HEK293 (cell line): Measurements from ENCODE around the gene UPK1A.

ENCODE experiments used
- ELK4 ChIP-seq: IDR thresholded peaks from 2 replicates; pipeline ENCODE4 v1.6.1; 2011; ENCODE audit warnings: mild to moderate bottlenecking, low read depth, low read length, borderline replicate concordance
- MYNN ChIP-seq: fragments of 450-650 bp; formaldehyde crosslinking; IDR thresholded peaks from 2 replicates; pipeline ENCODE4 v1.5.1; 2016; ENCODE audit warnings: missing biosample characterization, missing genetic modification characterization, borderline replicate concordance
- OSR2 ChIP-seq: fragments of 450-650 bp; formaldehyde crosslinking; IDR thresholded peaks from 2 replicates; pipeline ENCODE4 v1.5.1; 2016; ENCODE audit warnings: missing biosample characterization, missing genetic modification characterization
- PBX3 ChIP-seq: sonication (generic); formaldehyde crosslinking; IDR thresholded peaks from 2 replicates; pipeline ENCODE4 v1.8.1; 2022; ENCODE audit warnings: mild to moderate bottlenecking, moderate library complexity, missing genetic modification reagents
- SCRT2 ChIP-seq: fragments of 450-650 bp; formaldehyde crosslinking; IDR thresholded peaks from 2 replicates; pipeline ENCODE4 v1.5.1; 2016; ENCODE audit warnings: missing biosample characterization, missing genetic modification characterization
- YY2 ChIP-seq: fragments of 450-650 bp; formaldehyde crosslinking; IDR thresholded peaks from 2 replicates; pipeline ENCODE4 v1.5.1; 2016; ENCODE audit warnings: missing biosample characterization, missing genetic modification characterization
- ZBTB20 ChIP-seq: fragments of 450-650 bp; formaldehyde crosslinking; IDR thresholded peaks from 2 replicates; pipeline ENCODE4 v1.5.1; 2016; ENCODE audit warnings: missing biosample characterization, missing genetic modification characterization
- ZFP3 ChIP-seq: fragments of 450-650 bp; formaldehyde crosslinking; IDR thresholded peaks from 2 replicates; pipeline ENCODE4 v1.5.1; 2016; ENCODE audit warnings: low read depth, missing biosample characterization, missing genetic modification characterization
- ZNF146 ChIP-seq: fragments of 450-650 bp; formaldehyde crosslinking; IDR thresholded peaks from 2 replicates; pipeline ENCODE4 v1.5.1; 2016; ENCODE audit warnings: missing biosample characterization, missing genetic modification characterization
- ZNF169 ChIP-seq: fragments of 450-650 bp; formaldehyde crosslinking; IDR thresholded peaks from 2 replicates; pipeline ENCODE4 v1.5.1; 2016; ENCODE audit warnings: missing biosample characterization, missing genetic modification characterization
- ZNF223 ChIP-seq: fragments of 450-650 bp; formaldehyde crosslinking; IDR thresholded peaks from 2 replicates; pipeline ENCODE4 v1.5.1; 2016; ENCODE audit warnings: missing biosample characterization, missing genetic modification characterization
- ZNF23 ChIP-seq: fragments of 450-650 bp; formaldehyde crosslinking; IDR thresholded peaks from 2 replicates; pipeline ENCODE4 v1.5.1; 2016; ENCODE audit warnings: missing biosample characterization, missing genetic modification characterization, borderline replicate concordance
- ZNF24 ChIP-seq: fragments of 450-650 bp; formaldehyde crosslinking; IDR thresholded peaks from 2 replicates; pipeline ENCODE4 v1.5.1; 2016; ENCODE audit warnings: missing biosample characterization, missing genetic modification characterization
- ZNF26 ChIP-seq: fragments of 450-650 bp; formaldehyde crosslinking; IDR thresholded peaks from 2 replicates; pipeline ENCODE4 v1.5.1; 2016; ENCODE audit warnings: missing biosample characterization, missing genetic modification characterization
- ZNF266 ChIP-seq: fragments of 450-650 bp; formaldehyde crosslinking; IDR thresholded peaks from 2 replicates; pipeline ENCODE4 v1.5.1; 2016; ENCODE audit warnings: missing biosample characterization, missing genetic modification characterization, low read depth
- ZNF311 ChIP-seq: fragments of 450-650 bp; formaldehyde crosslinking; IDR thresholded peaks from 2 replicates; pipeline ENCODE4 v1.5.1; 2017; ENCODE audit warnings: missing biosample characterization, missing genetic modification characterization, borderline replicate concordance
- ZNF324 ChIP-seq: fragments of 450-650 bp; formaldehyde crosslinking; IDR thresholded peaks from 2 replicates; pipeline ENCODE4 v1.5.1; 2016; ENCODE audit warnings: missing biosample characterization, missing genetic modification characterization
- ZNF335 ChIP-seq: fragments of 450-650 bp; formaldehyde crosslinking; conservative IDR thresholded peaks from 2 replicates; pipeline ENCODE4 v1.5.1; 2016; ENCODE audit warnings: missing biosample characterization, missing genetic modification characterization
- ZNF350 ChIP-seq: fragments of 450-650 bp; formaldehyde crosslinking; IDR thresholded peaks from 2 replicates; pipeline ENCODE4 v1.5.0; 2017; ENCODE audit warnings: missing biosample characterization, mild to moderate bottlenecking, missing genetic modification characterization
- ZNF529 ChIP-seq: fragments of 450-650 bp; formaldehyde crosslinking; IDR thresholded peaks from 2 replicates; pipeline ENCODE4 v1.5.1; 2017; ENCODE audit warnings: missing genetic modification characterization, missing biosample characterization; ENCODE audit not compliant: insufficient replicate concordance
- ZNF623 ChIP-seq: fragments of 450-650 bp; formaldehyde crosslinking; IDR thresholded peaks from 2 replicates; pipeline ENCODE4 v1.5.1; 2016; ENCODE audit warnings: missing biosample characterization, missing genetic modification characterization
- ZNF624 ChIP-seq: fragments of 450-650 bp; formaldehyde crosslinking; IDR thresholded peaks from 2 replicates; pipeline ENCODE4 v1.5.1; 2017; ENCODE audit warnings: missing biosample characterization, missing genetic modification characterization
- ZNF626 ChIP-seq: fragments of 450-650 bp; sonication (Bioruptor Pico); formaldehyde crosslinking; IDR thresholded peaks from 2 replicates; pipeline ENCODE4 v1.5.1; 2018; ENCODE audit warnings: missing biosample characterization, missing genetic modification characterization, inconsistent platforms
- ZNF692 ChIP-seq: fragments of 450-650 bp; formaldehyde crosslinking; IDR thresholded peaks from 2 replicates; pipeline ENCODE4 v1.5.1; 2016; ENCODE audit warnings: missing biosample characterization, missing genetic modification characterization
- ZNF707 ChIP-seq: fragments of 450-650 bp; formaldehyde crosslinking; IDR thresholded peaks from 2 replicates; pipeline ENCODE4 v1.5.1; 2016; ENCODE audit warnings: missing biosample characterization, missing genetic modification characterization
- ZNF747 ChIP-seq: fragments of 450-650 bp; formaldehyde crosslinking; IDR thresholded peaks from 2 replicates; pipeline ENCODE4 v1.5.1; 2016; ENCODE audit warnings: missing biosample characterization, missing genetic modification characterization
- ZNF76 ChIP-seq: fragments of 450-650 bp; formaldehyde crosslinking; IDR thresholded peaks from 2 replicates; pipeline ENCODE4; 2016; ENCODE audit warnings: low read depth, missing biosample characterization, missing genetic modification characterization, borderline replicate concordance
- ZNF830 ChIP-seq: fragments of 450-650 bp; IDR thresholded peaks from 2 replicates; pipeline ENCODE4 v1.5.0; 2018; ENCODE audit warnings: missing biosample characterization, missing genetic modification characterization, low read depth, mild to moderate bottlenecking, moderate library complexity
- TF ChIP-seq, protein P1 (sequence below): fragments of 450-650 bp; formaldehyde crosslinking; IDR thresholded peaks from 2 replicates; pipeline ENCODE4 v1.5.1; 2017; ENCODE audit warnings: missing biosample characterization, mild to moderate bottlenecking, missing genetic modification characterization, moderate library complexity
- TF ChIP-seq, protein P2 (sequence below): fragments of 450-650 bp; formaldehyde crosslinking; IDR thresholded peaks from 2 replicates; pipeline ENCODE4 v1.5.1; 2017; ENCODE audit warnings: missing biosample characterization, missing genetic modification characterization

Gene UPK1A

DNA sequence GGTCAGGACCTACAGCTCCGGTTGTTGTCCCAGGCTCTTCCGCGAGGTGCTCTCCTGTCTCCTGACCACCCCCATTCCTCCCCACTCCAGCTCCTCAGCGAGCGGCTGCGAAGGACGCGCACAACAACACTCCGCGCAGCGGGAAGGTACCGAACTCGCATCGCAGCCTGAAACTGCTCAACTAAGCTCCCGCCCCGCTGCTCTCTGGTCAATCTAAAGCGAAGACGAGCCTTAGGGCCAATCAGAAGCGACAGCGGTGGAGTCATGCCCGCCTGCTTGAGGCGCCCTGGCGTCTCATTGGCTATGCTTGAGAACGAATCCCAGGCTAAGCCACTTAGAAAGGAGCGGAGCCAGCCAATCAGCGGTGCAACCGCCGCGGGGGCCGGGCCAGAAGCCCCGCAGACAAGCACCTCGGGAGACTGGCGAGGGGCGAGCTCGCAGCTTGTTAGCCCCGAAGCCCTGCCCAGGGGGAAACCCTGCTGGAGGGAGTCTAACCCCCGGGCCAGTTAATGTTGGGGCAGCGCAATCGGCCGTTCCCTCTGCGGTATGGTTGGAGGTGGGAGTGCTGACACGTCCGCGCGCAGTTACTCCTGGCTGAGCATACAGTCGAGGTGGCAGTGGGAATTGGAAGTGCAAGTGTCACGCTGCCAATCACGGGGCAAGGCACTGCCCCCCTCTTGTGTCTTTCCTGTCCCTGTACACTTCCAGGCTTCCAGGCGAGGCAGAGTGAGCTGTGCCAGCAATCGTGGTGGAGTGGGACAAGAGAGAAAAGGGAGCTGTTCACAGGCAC lies 36.1 kb downstream of the UPK1A start (continued):
- TF ChIP-seq, protein P1, sequence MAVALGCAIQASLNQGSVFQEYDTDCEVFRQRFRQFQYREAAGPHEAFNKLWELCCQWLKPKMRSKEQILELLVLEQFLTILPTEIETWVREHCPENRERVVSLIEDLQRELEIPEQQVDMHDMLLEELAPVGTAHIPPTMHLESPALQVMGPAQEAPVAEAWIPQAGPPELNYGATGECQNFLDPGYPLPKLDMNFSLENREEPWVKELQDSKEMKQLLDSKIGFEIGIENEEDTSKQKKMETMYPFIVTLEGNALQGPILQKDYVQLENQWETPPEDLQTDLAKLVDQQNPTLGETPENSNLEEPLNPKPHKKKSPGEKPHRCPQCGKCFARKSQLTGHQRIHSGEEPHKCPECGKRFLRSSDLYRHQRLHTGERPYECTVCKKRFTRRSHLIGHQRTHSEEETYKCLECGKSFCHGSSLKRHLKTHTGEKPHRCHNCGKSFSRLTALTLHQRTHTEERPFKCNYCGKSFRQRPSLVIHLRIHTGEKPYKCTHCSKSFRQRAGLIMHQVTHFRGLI: no peak
- TF ChIP-seq ZBTB20 (tag by site-specific recombination): peak; percentile 80
- TF ChIP-seq ZNF626 (tag by site-specific recombination): no peak
- TF ChIP-seq ZNF350 (tag by site-specific recombination): no peak
- no peak for TF ChIP-seq ZNF623 (tag by site-specific recombination)
- TF ChIP-seq ELK4: no peak
- TF ChIP-seq ZNF747 (tag by site-specific recombination): no peak
- TF ChIP-seq ZNF26 (tag by site-specific recombination): no peak
- no peak for TF ChIP-seq ZNF266
- no peak for TF ChIP-seq MYNN (tag by site-specific recombination)
- TF ChIP-seq ZNF707 (tag by site-specific recombination): no peak
- no peak for TF ChIP-seq ZNF146
- TF ChIP-seq YY2 (tag by site-specific recombination): no peak
- peak; percentile 72; the same call in 1 of the 2 replicates for TF ChIP-seq ZNF76 (tag by site-specific recombination)
- TF ChIP-seq ZNF311 (tag by site-specific recombination): no peak
- TF ChIP-seq ZNF692 (tag by site-specific recombination): peak; percentile 47
- peak; percentile 73 for TF ChIP-seq ZNF24 (tag by site-specific recombination)
- TF ChIP-seq ZNF624 (tag by site-specific recombination): no peak
- TF ChIP-seq ZNF324: 0 out of 2 replicates have a peak, but pooled peaks have one; percentile 16
- no peak for TF ChIP-seq ZNF169
- peak; percentile 98 for TF ChIP-seq PBX3 (CRISPR knock-in tag)
- TF ChIP-seq ZNF335 (tag by site-specific recombination): peak; percentile 68
- no peak for TF ChIP-seq SCRT2
- no peak for TF ChIP-seq ZNF830 (tag by site-specific recombination)
- no peak for TF ChIP-seq ZNF529 (tag by site-specific recombination)
- TF ChIP-seq ZNF23: no peak
- TF ChIP-seq ZFP3 (tag by site-specific recombination): no peak
- no peak for TF ChIP-seq ZNF223 (tag by site-specific recombination)
- no peak for TF ChIP-seq OSR2 (tag by site-specific recombination)
- TF ChIP-seq, protein P2, sequence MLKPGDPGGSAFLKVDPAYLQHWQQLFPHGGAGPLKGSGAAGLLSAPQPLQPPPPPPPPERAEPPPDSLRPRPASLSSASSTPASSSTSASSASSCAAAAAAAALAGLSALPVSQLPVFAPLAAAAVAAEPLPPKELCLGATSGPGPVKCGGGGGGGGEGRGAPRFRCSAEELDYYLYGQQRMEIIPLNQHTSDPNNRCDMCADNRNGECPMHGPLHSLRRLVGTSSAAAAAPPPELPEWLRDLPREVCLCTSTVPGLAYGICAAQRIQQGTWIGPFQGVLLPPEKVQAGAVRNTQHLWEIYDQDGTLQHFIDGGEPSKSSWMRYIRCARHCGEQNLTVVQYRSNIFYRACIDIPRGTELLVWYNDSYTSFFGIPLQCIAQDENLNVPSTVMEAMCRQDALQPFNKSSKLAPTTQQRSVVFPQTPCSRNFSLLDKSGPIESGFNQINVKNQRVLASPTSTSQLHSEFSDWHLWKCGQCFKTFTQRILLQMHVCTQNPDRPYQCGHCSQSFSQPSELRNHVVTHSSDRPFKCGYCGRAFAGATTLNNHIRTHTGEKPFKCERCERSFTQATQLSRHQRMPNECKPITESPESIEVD (tag by site-specific recombination): no peak
